GM19395 (cell line): Measurements from ENCODE around the gene TUSC2.

Experiments
- ATAC-seq: cut with Tn5 transposase; IDR thresholded peaks from one replicate; pipeline ENCODE4 v1.9.1; 2021; ENCODE audit warnings: mild to moderate bottlenecking, moderate library complexity; ENCODE audit not compliant: unreplicated experiment

TUSC2 gene

DNA sequence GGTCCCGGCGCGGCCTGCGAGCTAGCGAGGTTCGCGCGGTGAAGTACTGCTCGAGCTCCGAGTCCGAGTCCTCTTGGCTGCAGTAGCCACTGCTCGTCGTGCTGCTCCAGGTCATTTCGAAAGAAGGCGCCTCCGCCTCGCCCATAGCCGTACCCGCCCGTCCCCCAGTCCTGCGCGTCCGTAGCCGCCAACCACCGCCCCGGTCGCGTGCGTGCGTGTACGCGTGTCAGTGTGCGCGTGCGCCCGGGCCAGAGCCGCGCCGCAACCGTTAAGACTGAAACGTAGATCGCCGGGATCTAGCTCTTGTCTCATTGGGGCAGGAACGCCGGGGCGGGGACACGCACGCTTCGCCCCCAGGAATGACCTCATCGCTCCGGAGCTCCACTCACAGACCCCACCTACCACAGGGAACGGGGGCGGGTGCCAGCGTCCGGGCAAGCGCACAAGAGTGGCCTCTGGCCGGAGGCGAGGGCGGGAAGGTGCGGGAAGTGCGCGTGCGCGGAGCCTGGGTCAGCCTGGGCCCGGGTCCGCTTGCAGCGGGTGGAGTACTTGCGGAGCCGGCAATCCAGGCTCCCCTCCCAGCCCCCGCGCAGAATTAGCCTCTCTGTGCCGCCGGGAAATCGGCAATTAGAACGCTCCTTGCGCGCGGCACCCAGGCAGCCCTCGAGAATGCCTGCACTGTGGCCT, 9.3 kb upstream of the TUSC2 start:
- peak; percentile 76 for ATAC-seq

DNA sequence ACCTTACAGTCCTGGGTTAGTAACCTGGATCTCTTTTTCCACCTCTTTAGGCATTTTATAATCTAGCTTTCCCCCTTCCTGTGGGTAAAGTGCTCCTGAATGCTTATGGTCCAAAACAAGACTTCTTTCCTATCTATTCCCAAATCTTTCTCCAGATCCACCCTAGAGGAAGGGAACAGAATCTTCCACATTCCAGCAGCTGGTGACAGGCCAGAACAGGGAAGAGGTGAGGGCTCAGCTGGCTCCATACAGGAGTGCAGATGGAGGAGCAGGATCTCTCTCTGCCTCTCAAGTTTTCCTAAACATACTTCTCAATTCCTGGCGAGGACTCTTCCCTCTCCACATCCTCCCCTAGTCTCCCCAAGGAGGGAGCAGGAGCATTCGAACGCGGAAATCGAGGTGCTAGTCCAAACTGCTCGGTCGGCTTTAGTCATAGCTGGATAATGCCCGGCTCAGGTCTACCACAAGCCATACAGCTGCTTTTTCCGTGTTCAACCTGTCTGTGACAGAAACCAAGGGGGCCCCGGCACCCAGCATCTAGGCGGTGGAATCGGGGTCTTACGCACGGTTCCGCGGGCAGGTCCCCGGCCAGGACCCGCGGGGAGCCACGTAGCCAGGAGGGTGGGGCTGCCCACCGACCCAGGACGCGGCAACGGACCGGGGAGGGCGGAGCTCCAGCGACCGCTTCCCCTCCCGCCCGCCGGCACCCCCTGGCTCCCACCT, 8.6 kb upstream of the TUSC2 start:
- ATAC-seq = peak; percentile 34

DNA sequence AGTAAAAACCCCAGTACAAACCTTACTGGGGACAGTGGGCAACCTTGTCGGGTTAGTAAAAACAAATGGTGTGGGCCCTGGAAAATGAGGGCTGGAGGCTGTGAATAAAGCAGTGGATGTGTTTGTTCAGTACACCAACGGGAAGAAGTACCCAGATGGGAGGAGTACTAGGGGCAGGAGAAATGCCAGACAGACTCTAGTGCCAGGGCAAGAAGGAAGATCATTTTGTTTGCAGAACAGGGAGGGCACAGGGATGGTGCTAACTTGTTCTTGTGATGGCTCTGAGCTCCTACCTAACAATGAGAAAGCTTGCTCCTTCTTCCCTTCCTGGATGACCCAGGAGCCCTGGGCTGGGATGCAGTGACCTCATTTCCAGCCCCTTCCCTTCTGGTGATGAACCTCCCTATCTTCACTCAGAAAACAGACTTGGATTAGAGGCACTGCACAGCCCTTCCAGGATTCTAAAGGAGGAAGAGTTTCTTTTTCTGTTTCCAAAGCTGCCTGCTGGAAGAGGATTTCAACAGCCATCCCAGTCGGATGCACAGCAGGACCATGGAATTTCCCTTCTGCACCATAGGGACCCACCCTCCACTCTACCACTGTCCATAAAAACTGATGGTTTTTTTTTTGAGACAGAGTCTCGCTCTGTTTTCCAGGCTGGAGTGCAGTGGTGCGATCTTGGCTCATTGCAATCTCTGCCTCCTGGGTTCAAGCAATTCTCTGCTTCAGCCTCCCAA, 6.5 kb upstream of the TUSC2 start:
- no peak for ATAC-seq

- no peak for ATAC-seq
Measured at GRCh38 chr3:50333744-50334328, 5.8 kb upstream of the TUSC2 start.

- no peak for ATAC-seq
Measured at GRCh38 chr3:50331364-50331907, 3.4 kb upstream of the TUSC2 start.

GRCh38 chr3:50330330-50330729, 2.3 kb upstream of the TUSC2 start:
- ATAC-seq = no peak

GRCh38 chr3:50327129-50327528, 894 bp downstream of the TUSC2 start:
- no peak for ATAC-seq

GRCh38 chr3:50326182-50326541, 1.9 kb downstream of the TUSC2 start:
- no peak for ATAC-seq

DNA sequence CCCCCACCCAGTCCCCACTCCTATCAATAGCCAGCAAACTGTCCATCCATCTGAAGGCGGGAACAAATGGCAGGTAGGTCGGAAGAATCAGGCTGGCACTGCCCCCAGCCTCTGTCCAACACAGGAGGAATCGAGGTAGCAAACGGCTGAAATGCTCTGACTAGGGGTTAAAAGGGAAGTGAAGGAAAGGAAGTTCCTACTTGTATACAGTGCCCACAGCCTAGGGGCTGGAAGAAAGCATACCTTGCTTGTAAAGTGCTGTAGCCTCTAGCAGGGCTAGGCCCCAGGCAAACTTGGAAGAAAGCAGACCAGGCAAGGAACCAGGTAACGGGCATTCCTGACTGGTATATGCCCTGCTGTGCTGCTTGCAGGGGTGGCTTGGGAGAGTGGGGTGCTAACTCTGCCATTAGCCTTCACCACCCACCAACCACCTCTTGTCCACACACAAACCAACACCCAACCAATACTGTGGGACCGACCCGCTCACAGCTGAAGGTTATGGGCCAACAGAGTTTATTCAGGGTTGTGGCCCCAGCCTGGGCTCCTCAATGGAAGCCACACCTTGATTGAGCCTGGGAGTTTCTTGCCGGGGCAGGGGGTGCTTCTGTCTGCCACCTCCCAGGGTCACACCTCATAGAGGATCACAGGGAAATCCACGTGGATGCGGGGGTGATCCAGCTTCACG, 2.4 kb downstream of the TUSC2 start:
- no peak for ATAC-seq

DNA sequence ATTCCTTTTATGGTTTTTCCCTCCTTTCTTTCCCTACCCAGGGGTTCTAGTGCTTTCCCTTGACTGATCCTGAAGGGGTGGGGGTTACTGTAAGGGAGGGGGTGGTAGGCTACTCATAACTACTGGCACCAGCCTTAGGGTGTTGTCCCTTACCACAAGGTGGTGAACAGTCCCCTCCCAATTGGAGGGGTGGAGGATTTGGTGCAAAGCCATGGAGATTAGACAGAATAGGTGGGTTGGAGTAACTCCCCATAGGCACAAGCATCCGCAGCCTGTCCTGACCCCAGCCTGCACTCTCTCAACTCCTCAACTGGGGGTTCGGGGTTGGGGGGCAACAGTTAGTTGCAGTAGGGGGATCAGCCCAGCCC, 2.9 kb downstream of the TUSC2 start:
- ATAC-seq = no peak

GRCh38 chr3:50324351-50325112, 3.5 kb downstream of the TUSC2 start:
- ATAC-seq = no peak

DNA sequence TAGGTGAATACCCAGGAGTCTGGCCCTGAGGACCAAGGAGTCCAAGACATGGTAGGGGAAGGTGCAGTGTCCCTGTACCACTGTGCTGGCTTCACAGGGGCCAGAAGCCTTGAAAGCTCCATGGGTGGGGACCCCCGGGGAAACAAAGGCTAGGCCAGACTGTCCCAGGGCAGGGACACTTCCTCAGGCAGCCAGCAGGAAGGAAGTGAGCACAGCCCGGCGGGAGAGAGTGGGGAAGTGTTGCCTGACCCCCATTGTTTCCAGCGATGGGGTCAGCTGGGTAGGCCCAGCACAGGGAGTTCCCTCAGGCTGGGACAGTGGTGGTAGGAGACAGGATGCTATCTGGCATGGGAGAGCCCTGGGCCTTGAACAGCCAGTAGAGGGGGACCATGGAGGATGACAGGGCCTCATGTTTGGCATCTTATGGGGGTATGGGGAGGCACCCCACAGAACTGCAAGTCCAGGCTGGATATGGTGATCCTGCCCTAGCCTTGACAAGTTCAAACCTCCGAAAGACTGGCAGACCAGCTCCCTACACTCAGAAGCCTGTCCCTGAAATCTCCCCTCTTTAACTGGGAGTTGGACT, 4.3 kb downstream of the TUSC2 start:
- no peak for ATAC-seq

DNA sequence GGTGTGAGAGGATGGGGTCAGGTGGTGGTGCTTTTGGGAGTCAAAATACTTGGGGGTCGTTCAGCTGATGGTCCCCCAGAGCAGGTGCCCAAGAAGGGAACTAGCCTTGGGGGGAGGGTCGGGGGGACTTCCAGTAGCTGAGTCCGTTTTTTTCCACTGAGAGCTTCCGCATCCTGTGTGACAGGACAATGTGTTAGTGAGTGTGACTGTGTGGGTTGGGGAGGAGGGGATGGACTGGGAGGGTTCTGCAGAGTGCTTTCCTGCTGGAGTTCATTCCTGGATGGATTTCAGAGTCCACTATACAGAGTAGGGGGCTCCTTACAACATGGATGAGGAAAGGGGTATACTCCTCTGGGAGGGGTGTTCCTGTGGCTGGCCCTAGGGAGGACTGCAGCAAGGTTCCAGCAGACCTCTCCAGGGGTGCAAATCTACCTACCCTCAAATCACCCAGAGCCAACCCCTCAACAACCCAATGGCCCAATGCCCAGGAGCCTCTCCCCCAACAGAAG, 4.9 kb downstream of the TUSC2 start:
- ATAC-seq = no peak

DNA sequence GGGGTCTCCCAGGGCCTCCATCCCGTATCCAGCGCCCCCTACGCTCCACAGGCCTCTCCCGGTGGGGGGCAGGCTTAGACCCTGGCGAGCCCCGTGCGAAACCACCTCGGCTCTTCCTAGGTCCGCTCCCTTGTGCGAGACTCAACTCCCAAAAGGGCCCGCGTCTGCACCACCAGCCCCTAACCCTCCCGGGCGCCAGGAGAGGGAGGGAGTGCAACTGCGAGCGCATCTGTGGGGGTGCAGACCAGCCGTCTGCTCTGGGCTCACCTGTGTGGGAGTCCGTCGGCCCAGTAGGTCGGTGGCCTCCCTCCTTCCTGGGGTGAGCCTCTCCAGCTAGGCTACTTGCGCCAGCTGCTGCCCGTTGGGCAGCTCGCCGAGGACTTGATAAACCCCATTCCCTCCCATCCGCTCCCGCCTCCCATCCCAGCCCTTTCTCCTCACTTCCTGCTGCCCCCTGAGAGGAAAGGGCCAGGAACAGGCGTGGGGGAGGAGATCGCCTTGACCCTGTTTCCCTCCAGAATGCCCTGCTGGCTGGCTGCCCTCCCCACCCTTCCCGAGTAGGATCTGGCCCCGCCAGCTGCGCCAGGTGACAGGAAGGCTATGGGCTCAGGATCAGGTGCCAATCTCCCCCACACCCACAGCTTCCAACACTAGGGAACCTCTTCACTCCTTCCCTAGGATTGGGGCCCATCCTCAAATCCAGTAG, 5.5 kb downstream of the TUSC2 start, which contains the start of gene HYAL2:
Gene HYAL2 (minus strand): TSS at position 360 of the 706 bp plus-strand sequence. CDS start 2,256 bp downstream, outside the sequence.
- no peak for ATAC-seq

DNA sequence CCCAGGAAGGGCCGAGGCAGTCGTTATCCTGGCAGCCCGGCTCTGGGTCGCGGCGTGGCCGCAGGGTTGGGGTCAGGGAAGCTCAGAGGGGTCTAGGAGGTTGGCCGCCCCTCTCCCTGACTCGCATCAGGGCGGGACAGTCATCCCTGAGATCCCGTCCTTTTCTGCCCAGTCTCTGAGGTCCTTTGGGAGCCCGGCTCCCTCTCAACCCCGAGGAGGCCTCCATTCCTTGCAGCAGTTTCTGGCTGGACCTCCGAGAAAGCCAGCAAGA, 6.0 kb downstream of the TUSC2 start:
- no peak for ATAC-seq

GRCh38 chr3:50321336-50322114, 6.5 kb downstream of the TUSC2 start:
- peak; percentile 82 for ATAC-seq

- ATAC-seq = peak; percentile 55
Measured at GRCh38 chr3:50320853-50321335, 7.1 kb downstream of the TUSC2 start.
